Cardiac septum (tissue), 1 donor: ENCODE measurements around the gene ARSB. TPM values are rescaled to one million over a fixed set of nuclear protein-coding genes. Genes with fewer than 3 reads are reported as not detected.
A peak's percentile ranks its signal among the peaks of the same experiment; 100 is the strongest.

Source experiments
- DNase-seq: peaks from one replicate; pipeline ENCODE4 v3.0.0-alpha.2; 2020; ENCODE audit warnings: low spot score
- intact Hi-C: fragments of 100-400 bp; cut with DNase I; formaldehyde crosslinking; loops from one replicate; pipeline ENCODE4 v1.14.0; 2022
- long read RNA-seq: library from polyadenylated mRNA; unstranded; transcript quantifications from one replicate; pipeline ENCODE4 v2.0.0, GENCODE V29; 2021
- total RNA-seq: library from RNA; stranded (reverse); fragmentation: NEBNext Ultra II Directional; extraction: Animal tissue kit (Norgen Biotek cat#: 25700); gene quantifications from one replicate; pipeline ENCODE4 v1.2.1, GENCODE V29; 2021
- donor health status: DM: no; HTN: no; CAD: no.

Gene ARSB
- total RNA-seq, result 13.5 TPM
- long read RNA-seq, full-length matches to known transcripts, result 12 of 31 reads
- long read RNA-seq, partial matches to known transcripts, result 2 of 31 reads
- long read RNA-seq, other reads (novel, unspliced or antisense), result 17 of 31 reads

DNA sequence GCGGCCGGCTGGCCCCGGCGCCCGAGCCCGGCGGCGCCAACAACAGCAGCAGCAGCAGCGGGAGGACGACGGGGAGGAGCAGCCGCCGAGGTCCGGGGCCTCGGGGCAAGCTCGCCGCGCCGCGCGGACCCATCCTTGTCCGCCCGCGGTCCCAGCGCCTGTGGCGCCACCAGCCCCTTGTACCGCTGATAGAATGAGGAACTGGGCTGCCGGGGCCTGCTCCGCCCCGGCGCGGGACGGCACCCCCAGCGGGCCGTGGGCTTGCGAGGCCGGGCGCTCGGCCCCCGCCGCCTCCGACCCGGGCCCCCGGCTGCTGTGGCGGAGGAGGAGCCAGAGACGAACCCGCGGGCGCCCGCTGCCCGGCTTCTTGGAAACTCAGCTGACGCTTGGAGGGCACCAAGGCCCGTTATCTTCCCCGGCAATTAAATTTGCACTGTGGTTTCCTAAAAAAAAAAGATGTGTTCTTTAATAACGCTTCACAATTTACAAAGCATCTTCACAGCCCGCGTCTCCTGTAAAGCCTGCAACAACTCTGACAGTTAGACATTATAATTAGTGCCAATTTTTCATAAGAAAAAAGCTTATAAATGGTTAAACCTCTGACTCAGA lies at the start of gene ARSB:
ARSB (minus strand) TSS at position 195 of the 609 bp plus-strand sequence; CDS start at position 133, 62 bp downstream.
- intact Hi-C loops, result no loop called here
- peak; percentile 76 for DNase-seq

GRCh38 chr5:79032782-79033181 lies 47.7 kb upstream of the ARSB start:
- intact Hi-C loops, result no loop called here
- no peak for DNase-seq

DNA sequence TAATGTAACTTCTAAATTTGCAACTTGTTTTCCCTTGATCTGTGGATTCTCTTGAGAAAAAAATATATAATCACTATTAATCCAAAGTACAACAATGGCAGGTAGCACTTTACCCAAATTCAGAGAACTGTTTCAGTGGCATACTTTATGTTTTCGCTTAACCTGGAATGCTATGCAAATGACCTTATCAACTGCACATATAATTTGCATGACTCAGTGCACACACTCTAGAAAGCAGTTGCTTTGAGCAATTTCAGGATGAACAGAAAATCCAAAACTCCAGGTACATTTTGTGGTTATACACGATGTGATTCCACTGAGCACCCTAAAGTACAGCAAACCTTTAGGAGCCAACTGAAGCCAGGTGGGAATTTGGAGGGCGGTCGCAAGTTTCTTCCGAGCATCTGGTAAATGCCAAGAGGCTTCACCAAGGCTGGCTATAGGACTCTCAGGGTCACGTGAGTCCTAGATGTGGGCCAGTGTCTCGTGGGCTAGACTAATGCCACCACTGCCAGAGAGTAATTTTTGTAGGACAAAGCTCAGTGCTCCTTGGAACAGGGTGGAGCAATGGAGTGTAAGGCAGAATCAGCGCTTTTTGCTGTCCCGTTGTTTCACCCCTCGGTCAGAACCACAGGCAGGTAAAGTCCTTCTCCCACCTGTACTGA lies 47.1 kb upstream of the ARSB start:
- intact Hi-C loops, result no loop called here
- no peak for DNase-seq

DNA sequence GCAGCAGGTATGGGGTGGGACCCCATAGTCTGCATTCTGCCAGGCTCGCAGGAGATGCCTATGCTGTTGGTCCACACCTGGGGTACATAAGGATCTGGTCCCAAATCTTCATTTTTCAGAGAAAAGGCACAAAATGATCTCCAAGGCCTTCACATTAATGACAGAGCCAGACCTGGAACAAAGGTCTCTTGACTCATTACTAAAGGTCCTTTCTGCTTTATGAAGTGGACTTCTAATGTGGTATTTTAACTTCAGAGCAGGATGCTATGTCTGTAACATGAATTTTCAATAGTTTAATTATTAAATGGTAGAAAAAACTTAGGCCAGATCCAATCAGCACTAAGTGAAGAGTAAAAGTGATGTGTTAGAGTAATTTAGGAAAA lies 46.4 kb upstream of the ARSB start:
- intact Hi-C loops, result no loop called here
- DNase-seq, result no peak

- intact Hi-C loops, result no loop called here
- no peak for DNase-seq
Observed at GRCh38 chr5:79030663-79031484, 45.8 kb upstream of the ARSB start.

DNA sequence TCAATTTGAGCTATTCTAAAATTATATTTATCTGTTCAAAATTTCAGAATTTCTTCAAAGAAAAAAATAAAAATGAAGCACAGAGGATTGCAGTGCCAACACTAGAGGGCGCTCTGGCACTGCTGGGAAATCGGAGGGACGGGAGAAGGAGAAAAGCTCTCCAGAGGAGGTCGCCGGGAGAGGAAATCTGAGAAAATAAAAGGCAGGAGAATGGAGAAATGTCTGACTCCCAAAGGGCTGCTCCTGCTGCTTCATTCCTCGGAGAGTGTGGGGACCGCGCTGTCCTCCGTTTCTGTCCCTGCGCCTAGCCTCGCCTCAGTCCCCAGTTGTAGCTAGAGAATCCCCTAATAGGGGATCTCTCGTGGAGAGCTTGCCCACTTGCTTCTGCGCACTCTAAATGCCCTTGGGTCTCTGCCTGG lies 40.0 kb upstream of the ARSB start:
- DNase-seq, result no peak
- intact Hi-C loops, result loop anchor here (1.0 kb wide), 1 partner anchor 108 kb away; no protein-coding TSS in a partner anchor

DNA sequence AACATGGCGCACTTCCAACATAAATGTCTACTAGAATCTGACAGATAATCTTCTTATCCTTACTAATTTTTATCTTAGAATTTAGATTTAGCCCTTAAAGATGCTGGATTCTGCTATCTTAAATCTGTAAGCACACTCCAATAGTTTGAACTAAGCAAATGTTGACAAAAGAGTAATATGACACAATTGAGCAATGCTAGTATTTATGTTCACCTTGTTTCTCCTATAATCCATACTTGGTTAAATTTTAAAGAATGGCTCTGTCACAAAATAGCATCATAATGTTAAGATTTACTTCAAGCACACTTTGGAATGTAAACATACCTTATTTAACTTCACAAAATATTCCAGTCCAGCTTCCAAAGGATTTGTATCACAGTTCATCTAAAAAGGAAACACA lies 38.8 kb upstream of the ARSB start:
- intact Hi-C loops, result loop anchor here (5.0 kb wide), 1 partner anchor 438 kb away; no protein-coding TSS in a partner anchor
- DNase-seq, result no peak

GRCh38 chr5:79023348-79023747 lies 38.2 kb upstream of the ARSB start:
- intact Hi-C loops, result loop anchor here (5.0 kb wide), 1 partner anchor 439 kb away; no protein-coding TSS in a partner anchor
- DNase-seq, result no peak

DNA sequence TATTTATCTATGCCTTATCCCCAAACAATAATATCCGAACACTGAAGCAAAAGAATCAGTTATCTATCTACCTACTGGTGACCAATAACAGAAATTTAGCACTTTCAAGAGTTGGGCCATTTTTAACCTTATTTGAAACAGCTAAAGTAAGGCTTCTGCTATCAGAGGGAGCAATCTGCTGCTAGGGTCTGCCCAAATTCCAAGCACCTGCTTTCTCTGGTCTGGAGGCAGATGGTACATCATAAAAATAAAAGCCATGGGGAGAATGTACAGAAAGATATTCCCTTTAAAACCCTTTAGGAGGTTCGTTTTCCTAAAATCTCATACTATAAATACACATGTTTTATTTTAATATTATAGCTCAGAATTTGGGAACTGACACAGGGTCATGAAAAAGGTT lies 37.7 kb upstream of the ARSB start:
- no peak for DNase-seq
- intact Hi-C loops, result loop anchor here (5.0 kb wide), 1 partner anchor 440 kb away; no protein-coding TSS in a partner anchor

DNA sequence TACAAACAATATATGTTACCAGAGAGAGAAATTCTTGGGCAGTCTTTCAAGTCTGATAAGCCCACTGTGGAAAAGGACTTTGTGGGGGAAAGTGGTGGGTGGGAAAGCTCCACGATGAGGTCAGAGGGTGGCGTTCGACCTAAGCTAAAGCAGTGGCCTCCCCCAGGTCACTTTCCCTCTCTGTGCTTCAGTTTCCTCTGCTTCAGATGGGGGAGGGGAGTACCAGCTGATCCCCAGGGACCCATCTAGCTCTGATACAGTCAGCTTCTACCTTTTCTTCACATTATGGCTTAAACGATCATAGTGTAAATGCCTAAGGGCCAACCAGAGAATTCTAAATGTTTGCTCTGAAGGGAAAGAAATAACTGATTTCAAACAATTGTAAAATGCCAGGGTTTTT lies 36.6 kb upstream of the ARSB start:
- DNase-seq, result no peak
- intact Hi-C loops, result loop anchor here (1.0 to 5.0 kb wide), 2 partner anchors 112 to 441 kb away; no protein-coding TSS in a partner anchor

DNA sequence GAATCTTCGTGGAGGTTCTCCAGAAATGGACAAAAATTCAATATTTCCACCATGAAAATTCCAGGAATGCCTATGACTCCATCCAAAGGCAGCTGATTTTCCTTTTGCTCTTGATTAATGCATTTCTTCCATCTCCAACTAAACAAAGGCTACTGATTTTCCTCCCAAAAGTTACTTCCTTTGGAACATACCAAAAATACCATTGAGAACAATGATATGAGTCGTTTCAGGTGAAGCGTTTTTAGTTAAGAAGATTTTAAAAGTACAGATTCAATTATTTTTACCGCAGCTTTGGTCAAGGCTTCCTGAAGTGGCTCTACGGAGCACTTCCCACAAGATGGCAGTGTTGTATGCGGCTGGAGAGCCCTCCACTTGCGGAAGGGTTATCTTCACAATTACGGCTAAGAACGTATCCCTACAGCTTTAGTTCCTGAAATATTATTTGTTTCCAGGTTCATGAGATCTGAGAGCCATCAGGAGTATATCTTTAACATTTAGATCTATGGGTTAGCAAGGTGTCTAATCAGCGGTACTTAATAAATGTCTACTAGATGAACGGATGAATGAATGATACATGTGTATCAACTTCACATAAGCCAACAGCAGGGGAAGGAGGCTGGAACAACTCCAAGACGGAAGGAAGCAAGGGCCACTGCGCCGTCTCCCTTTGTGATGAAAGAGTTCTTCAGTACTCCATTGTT lies 35.9 kb upstream of the ARSB start:
- no peak for DNase-seq
- intact Hi-C loops, result loop anchor here (1.0 to 5.0 kb wide), 2 partner anchors 112 to 441 kb away; no protein-coding TSS in a partner anchor

- no peak for DNase-seq
- intact Hi-C loops, result no loop called here
Observed at GRCh38 chr5:79014631-79015030, 29.5 kb upstream of the ARSB start.

GRCh38 chr5:79011869-79012268 lies 26.8 kb upstream of the ARSB start:
- intact Hi-C loops, result no loop called here
- DNase-seq, result no peak

DNA sequence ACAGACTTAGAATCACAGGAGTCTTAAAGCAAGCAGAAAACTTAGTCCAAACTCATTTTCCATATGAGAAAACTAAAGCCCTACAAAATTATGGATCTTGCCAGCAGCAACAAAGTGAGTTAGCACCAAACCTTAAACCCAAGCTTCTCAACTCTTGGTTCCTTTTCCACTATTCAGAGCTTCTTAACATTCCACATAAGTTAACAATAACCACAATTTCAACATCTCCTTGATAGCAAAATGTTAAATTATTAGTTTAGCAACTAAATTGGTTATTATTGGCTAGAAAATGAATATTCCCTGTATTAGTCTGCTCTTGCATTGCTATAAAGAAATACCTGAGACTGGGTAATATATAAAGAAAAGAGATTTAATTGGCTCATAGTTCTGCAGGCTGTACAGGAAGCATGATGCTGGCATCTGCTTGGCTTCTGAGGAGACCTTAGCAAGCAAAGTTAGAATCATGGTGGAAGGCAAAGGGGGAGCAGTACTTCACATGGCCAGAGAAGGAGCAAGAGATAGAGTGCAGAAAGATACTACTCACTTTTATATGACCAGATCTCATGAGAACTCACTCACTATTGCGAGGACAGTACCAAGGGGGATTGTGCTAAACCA lies 26.2 kb upstream of the ARSB start:
- DNase-seq, result no peak
- intact Hi-C loops, result no loop called here

DNA sequence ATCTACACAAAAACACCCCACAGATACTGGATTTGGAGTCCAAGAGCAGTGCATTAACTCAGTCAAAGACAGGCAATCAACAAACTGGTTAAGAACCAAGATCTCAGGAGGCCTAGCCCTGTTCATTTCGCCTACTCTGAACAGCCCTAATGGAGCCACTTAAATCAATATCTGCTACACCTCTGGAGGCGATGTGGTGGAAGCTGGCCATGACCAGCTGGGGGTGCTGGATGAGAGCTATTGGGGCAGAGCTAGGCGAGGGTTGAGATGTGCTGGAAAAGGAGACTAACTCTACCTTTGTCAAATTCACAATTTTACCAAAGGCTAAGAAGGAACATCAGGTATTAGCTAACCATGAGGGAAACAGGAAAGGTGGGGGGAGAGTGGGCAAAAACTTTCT lies 23.3 kb upstream of the ARSB start:
- intact Hi-C loops, result no loop called here
- no peak for DNase-seq

DNA sequence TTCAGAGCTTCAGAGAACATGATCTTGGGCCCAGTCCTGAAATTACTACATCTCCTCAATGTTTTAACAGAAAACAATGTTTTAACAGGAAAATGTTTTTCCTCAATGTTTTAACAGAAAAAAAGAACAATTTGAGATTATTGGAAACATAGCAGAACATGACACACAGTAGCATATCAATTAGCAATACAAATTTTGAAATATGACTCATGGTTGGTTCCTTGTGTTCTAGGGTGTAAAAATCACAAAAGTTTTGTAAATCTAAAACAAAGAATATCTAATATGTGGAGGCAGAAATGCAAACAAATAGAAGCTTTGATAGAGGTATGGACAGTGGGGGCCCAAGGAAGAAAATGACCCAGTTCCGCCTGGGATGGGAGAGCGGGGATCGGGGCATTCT lies 22.8 kb upstream of the ARSB start:
- no peak for DNase-seq
- intact Hi-C loops, result no loop called here

DNA sequence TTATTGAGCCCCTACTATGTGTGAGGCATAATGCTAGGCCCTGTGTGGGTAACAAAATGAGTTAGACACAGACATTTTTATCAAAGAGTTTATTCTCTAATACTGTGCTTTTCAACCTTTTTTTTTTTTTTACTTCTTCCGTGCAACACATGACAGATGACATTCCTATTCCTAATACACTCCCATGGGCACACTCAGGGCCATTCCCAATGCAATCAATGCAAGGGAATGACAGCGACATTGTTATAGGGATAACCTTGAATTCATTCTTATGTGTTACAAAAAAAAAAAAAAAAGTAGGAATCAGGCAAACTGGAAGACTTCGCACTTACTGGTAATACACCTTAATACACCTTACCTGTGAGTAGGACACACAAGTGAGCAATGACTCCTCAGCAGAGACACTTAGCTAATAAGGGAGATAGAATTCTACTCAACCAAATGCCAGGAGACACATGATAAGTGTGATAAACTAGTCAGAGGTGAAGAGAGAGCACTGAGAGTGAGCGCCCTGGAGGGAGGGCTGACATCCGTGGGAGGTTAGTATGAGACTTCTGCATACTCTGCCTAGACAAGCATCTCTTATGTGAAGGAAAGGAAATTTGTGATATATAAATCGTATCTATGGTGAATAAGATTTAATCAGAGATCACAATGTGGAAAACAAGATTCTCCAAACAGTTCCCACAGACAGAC lies 21.0 kb upstream of the ARSB start:
- intact Hi-C loops, result no loop called here
- DNase-seq, result no peak

DNA sequence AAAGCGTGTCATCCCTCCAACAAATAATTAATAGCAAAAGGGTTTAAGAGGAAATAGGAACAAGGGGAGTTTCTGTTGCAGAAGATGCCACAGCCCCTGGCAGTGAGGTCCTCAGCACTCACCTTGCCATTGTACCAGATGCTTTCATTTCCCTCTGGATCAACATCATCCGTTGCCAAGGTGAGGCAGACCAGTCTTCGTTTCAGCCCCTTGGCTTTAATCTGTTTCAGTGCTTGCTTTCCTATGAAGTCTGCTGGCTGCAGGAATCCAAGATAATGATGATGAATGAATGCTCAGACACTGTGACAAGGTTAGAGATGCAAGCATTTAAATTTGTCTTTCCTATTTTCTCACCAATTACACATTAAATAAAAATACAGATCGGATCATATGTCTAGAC lies 20.0 kb upstream of the ARSB start:
- intact Hi-C loops, result no loop called here
- no peak for DNase-seq

GRCh38 chr5:79002374-79002773 lies 17.3 kb upstream of the ARSB start:
- intact Hi-C loops, result no loop called here
- no peak for DNase-seq
